ENCODE measurements around the gene TREM1. TPM values are rescaled to one million over a fixed set of nuclear protein-coding genes. Genes with fewer than 3 reads are reported as not detected.

TREM1 gene
- polyA plus RNA-seq, 6 donors from 2014 or later = 2.2 to 5.6 (median 2.6) TPM; not detected in 1

GRCh38 chr6:41288754-41289129 lies 2.3 kb upstream of the TREM1 start:
- no peak for ATAC-seq (ENCODE audit: low read depth in 2 of 2)
- Mint-ChIP-seq H3K9me3 (peaks cover 0 to under 1% (median 0%) of the 10 kb centered on the region in 7 donors), H3K4me1 (peaks cover 0 to under 1% (median 0%) of the 10 kb centered on the region in 3 donors), H3K27me3 (peaks cover 5 to 17% (median 15%) of the 10 kb centered on the region in 3 donors), H3K27ac (no peak overlapping the region), H3K36me3 (peaks cover 0 to 8% of the 10 kb centered on the region in 2 donors), H3K4me3 (no peak overlapping the region)
- no peak for DNase-seq

DNA sequence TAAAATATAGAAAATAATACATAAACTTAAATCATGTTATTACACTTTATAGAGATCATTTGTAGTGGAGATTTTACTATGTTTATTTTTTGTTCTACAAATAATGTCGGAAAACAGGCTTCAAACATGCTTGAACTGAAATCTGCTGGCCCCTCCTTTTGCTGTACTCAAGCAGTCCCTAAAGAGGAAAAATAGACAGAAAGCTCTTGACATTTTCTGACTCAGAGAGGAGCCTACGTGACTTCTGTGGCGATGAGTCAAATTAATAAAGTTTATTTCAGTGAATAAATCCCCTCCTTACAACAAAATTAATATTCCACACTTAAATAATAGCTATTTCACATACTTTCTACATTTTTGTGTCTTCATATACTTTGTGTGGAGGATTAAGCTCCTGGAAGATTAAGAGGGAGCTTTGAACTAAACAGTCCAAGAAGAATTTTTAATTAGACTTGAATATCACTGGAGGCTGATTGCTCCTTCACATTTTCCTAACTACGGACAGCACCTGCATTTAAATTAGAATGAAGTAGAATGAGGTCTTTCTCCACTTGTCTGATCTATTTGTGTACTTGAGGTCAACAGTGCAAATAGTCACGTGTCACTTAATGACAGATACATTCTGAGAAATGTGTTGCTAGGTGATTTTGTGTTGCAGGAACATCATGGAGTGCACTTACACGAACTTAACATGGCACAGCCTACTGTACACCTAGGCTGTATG lies 1.7 kb upstream of the TREM1 start:
- no peak for DNase-seq
- H3K27ac Mint-ChIP-seq = no peak overlapping the region
- H3K4me1 Mint-ChIP-seq = peaks cover 0 to 3% (median 0%) of the 10 kb centered on the region in 3 donors
- peaks cover 1 to 8% of the 10 kb centered on the region in 2 donors for H3K36me3 Mint-ChIP-seq
- peaks cover 0 to 3% (median 0%) of the 10 kb centered on the region in 7 donors for H3K9me3 Mint-ChIP-seq
- H3K27me3 Mint-ChIP-seq = peaks cover 7 to 20% (median 20%) of the 10 kb centered on the region in 3 donors
- no peak overlapping the region for H3K4me3 Mint-ChIP-seq
- ATAC-seq (ENCODE audit: low read depth in 2 of 2) = peak; percentile 32 to 65

DNA sequence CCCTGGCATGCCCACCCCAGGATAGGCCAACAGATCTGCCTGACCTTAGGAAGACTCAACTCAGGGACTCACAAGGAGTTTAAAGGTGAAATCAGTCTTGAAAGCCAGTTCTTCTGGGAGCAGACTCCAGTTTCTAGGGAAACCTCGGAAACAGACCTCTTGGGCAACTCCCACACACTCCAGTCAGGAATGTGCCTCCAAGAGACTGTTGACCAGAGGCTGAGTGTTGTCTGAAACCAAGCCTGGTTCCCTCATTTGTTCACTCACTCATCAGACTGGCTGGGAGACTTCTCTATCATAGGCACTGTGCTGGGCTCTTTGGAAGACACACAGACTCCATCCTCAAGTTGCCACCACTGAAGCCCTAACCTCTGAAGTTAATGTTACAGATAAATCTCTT lies 1.8 kb downstream of the TREM1 start:
- Mint-ChIP-seq H3K9me3 (peaks cover 0 to 3% (median 0%) of the 10 kb centered on the region in 7 donors), H3K27me3 (peaks cover 11 to 25% (median 20%) of the 10 kb centered on the region in 3 donors), H3K27ac (no peak overlapping the region), H3K36me3 (peaks cover 7 to 8% of the 10 kb centered on the region in 2 donors), H3K4me1 (peaks cover 0 to 3% (median 0%) of the 10 kb centered on the region in 3 donors), H3K4me3 (no peak overlapping the region)
- no peak for DNase-seq
- no peak for ATAC-seq (ENCODE audit: low read depth in 2 of 2)

- Mint-ChIP-seq H3K9me3 (peaks cover 0 to 3% (median 0%) of the 10 kb centered on the region in 7 donors), H3K4me3 (no peak overlapping the region), H3K27ac (peak overlapping the region in 1 of 6 donors; percentile 64), H3K27me3 (peaks cover 11 to 25% (median 20%) of the 10 kb centered on the region in 3 donors), H3K36me3 (peaks cover 7 to 8% of the 10 kb centered on the region in 2 donors), H3K4me1 (peaks cover 8 to 12% (median 8%) of the 10 kb centered on the region in 3 donors)
- DNase-seq = no peak
- no peak for ATAC-seq (ENCODE audit: low read depth in 2 of 2)
Observed at GRCh38 chr6:41283600-41283999, 2.9 kb downstream of the TREM1 start.

DNA sequence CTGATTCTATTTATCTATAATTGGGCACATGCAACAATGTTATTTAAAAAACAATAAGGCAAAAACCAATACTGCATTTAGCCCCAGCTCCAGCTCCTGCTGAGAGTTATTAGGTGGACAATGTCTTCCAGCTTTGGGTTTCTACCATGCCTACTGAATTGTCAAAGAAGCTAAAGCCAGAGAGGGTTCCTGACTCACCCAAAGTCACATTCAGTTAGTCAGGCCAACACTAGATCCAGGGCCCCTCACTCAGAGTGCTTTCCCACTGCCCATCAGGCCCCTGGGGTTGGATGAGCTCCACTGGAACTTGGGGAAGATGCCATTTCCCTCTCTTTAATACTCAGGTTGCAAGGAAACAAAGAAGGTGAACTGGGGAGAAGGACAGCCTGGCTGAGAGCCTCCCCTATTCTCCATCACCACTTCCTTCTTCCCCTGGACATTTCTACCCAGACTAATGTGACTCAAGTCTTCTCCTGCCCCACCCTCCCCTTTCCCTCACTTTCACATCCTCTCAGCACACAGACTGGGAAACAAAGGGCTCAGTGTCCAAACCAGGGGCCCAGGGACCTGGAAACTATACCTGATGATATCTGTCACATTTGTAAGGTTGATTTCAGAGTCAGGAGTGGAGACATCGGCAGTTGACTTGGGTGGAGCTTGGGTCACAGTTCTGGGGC lies 6.0 kb downstream of the TREM1 start:
- peaks cover 0 to 3% (median 0%) of the 10 kb centered on the region in 7 donors for H3K9me3 Mint-ChIP-seq
- DNase-seq (no peak), ATAC-seq (ENCODE audit: low read depth in 2 of 2) (no peak)
- H3K4me3 Mint-ChIP-seq = peak overlapping the region in 1 of 8 donors; percentile 41
- H3K36me3 Mint-ChIP-seq = peaks cover 0 to 7% of the 10 kb centered on the region in 2 donors
- peaks cover 8 to 12% (median 11%) of the 10 kb centered on the region in 3 donors for H3K27me3 Mint-ChIP-seq
- H3K27ac Mint-ChIP-seq = peak overlapping the region in 3 of 6 donors; percentile 33 to 73 (median 36)
- H3K4me1 Mint-ChIP-seq = peaks cover 12 to 19% (median 18%) of the 10 kb centered on the region in 3 donors

DNA sequence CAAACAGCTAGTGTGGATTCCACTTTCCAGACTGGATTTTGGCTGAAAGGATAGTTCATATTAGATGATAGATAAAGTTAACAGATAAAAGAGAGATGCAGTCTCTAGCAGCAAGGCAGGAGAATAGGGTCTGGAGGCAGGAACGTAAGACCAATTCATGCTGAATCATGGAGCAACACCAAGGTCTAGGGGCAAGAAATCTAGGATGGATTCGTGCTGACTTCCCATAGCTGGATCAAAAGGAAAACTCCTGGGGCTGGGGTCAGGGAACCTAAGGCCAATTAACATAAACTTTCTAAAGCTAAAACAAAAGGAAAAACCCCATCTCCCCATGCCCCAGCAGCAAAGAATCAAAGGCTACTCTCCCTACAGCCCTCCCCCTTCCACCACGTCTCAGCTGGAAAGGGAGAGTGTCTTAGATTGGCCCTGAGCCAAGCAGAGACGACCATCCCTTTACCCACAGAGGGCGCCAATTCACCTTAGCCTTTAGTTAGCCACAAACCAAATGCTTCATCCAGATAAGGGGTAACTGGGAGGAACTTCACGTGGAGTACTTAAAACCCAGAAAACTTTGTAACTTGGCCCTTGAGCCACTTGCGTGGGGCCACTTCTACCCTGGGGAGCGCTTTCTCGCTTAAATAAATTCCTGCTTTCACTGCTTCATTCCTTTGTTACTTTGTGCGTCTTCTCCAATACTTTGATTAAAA lies 7.6 kb downstream of the TREM1 start:
- peak; percentile 83 to 92 for ATAC-seq (ENCODE audit: low read depth in 2 of 2)
- H3K27ac Mint-ChIP-seq = peak overlapping the region in 3 of 6 donors; percentile 47 to 66 (median 63)
- peaks cover 4 to 11% (median 7%) of the 10 kb centered on the region in 3 donors for H3K27me3 Mint-ChIP-seq
- peak overlapping the region in 6 of 8 donors; percentile 35 to 78 (median 62) for H3K4me3 Mint-ChIP-seq
- peaks cover 0 to 3% (median 0%) of the 10 kb centered on the region in 7 donors for H3K9me3 Mint-ChIP-seq
- peaks cover 0 to 7% of the 10 kb centered on the region in 2 donors for H3K36me3 Mint-ChIP-seq
- H3K4me1 Mint-ChIP-seq = peaks cover 28 to 33% (median 33%) of the 10 kb centered on the region in 3 donors
- peak; percentile 58 for DNase-seq

- H3K4me3 Mint-ChIP-seq = no peak overlapping the region
- no peak overlapping the region for H3K27ac Mint-ChIP-seq
- DNase-seq (no peak), ATAC-seq (ENCODE audit: low read depth in 2 of 2) (no peak)
- H3K36me3 Mint-ChIP-seq = peaks cover 0 to under 1% of the 10 kb centered on the region in 2 donors
- no peaks in the 10 kb centered on the region for H3K9me3 Mint-ChIP-seq
- H3K4me1 Mint-ChIP-seq = peaks cover 28 to 38% (median 36%) of the 10 kb centered on the region in 3 donors
- no peaks in the 10 kb centered on the region for H3K27me3 Mint-ChIP-seq
Observed at GRCh38 chr6:41277605-41278004, 8.9 kb downstream of the TREM1 start.

- Mint-ChIP-seq H3K4me3 (peak overlapping the region in 3 of 8 donors; percentile 33 to 74 (median 51)), H3K36me3 (no peaks in the 10 kb centered on the region), H3K4me1 (peaks cover 38 to 50% (median 46%) of the 10 kb centered on the region in 3 donors), H3K27ac (peak overlapping the region in 2 of 6 donors; percentile 15 to 82), H3K27me3 (no peaks in the 10 kb centered on the region), H3K9me3 (no peaks in the 10 kb centered on the region)
- no peak for ATAC-seq (ENCODE audit: low read depth in 2 of 2)
- no peak for DNase-seq
Observed at GRCh38 chr6:41275489-41275888, 11.0 kb downstream of the TREM1 start.

- no peak for DNase-seq
- H3K27ac Mint-ChIP-seq = peak overlapping the region in 2 of 6 donors; percentile 45 to 68
- no peaks in the 10 kb centered on the region for H3K9me3 Mint-ChIP-seq
- H3K27me3 Mint-ChIP-seq = no peaks in the 10 kb centered on the region
- ATAC-seq (ENCODE audit: low read depth in 2 of 2) = peak in 1 of 2 donors; percentile 50
- peak overlapping the region in 5 of 8 donors; percentile 12 to 57 (median 37) for H3K4me3 Mint-ChIP-seq
- H3K36me3 Mint-ChIP-seq = no peaks in the 10 kb centered on the region
- H3K4me1 Mint-ChIP-seq = peaks cover 37 to 48% (median 45%) of the 10 kb centered on the region in 3 donors
Observed at GRCh38 chr6:41274256-41274655, 12.2 kb downstream of the TREM1 start.

DNA sequence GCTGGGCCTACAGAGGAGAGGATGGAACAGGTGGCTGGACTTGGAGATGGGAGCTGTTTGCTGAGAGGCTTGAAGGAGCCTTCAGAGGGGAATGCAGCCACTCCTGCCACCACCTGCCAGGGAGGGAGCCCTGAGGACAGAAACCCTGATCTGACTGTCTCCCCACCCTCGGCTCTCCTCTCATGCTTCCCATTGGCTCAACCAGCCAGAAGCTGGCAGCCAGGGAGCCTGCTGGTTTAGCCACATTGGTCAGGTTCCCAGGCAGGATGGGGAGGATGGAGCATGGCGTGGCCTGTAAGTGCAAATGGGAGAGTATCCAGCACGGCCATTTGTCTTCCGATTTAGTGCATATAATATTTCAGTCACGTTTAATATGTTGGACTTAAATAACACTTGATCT lies 12.8 kb downstream of the TREM1 start:
- ATAC-seq (ENCODE audit: low read depth in 2 of 2) (no peak), DNase-seq (no peak)
- Mint-ChIP-seq H3K27me3 (no peaks in the 10 kb centered on the region), H3K4me1 (peaks cover 31 to 43% (median 39%) of the 10 kb centered on the region in 3 donors), H3K9me3 (no peaks in the 10 kb centered on the region), H3K27ac (no peak overlapping the region), H3K4me3 (peak overlapping the region in 4 of 8 donors; percentile 29 to 57 (median 44)), H3K36me3 (no peaks in the 10 kb centered on the region)

GRCh38 chr6:41272591-41273240 lies 13.8 kb downstream of the TREM1 start:
- no peaks in the 10 kb centered on the region for H3K36me3 Mint-ChIP-seq
- H3K27ac Mint-ChIP-seq = no peak overlapping the region
- no peak for ATAC-seq (ENCODE audit: low read depth in 2 of 2)
- H3K27me3 Mint-ChIP-seq = no peaks in the 10 kb centered on the region
- DNase-seq = no peak
- peak overlapping the region in 1 of 8 donors; percentile 33 for H3K4me3 Mint-ChIP-seq
- H3K4me1 Mint-ChIP-seq = peaks cover 28 to 40% (median 36%) of the 10 kb centered on the region in 3 donors
- H3K9me3 Mint-ChIP-seq = no peaks in the 10 kb centered on the region

DNA sequence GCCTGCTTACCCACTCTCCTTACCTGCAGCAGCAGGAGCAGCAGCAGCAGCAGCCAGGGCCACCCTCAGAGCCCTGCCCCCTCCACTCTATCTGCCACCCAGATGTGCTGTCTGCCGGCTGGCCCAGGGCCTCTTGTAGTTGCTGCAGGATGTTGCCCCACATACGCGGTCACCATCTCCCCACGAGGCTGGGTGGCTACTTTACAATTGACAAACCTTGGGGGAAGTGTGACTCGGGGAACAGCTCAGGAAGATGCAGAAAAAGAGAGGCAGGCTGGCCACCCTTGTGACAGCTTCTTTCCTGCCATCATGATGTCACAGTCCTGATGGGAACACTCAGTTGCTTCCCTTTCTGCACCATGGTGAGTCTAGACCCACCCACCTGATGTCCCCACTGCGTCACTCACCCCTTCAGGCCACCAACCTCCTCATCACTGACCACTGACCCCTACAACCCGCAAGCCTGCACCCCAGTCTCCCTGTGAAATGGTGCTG lies 14.5 kb downstream of the TREM1 start:
- H3K9me3 Mint-ChIP-seq = no peaks in the 10 kb centered on the region
- peak overlapping the region in 2 of 8 donors; percentile 22 to 25 for H3K4me3 Mint-ChIP-seq
- peak overlapping the region in 5 of 6 donors; percentile 4 to 86 (median 49) for H3K27ac Mint-ChIP-seq
- DNase-seq = no peak
- peaks cover 28 to 37% (median 33%) of the 10 kb centered on the region in 3 donors for H3K4me1 Mint-ChIP-seq
- no peaks in the 10 kb centered on the region for H3K36me3 Mint-ChIP-seq
- no peaks in the 10 kb centered on the region for H3K27me3 Mint-ChIP-seq
- peak in 1 of 2 donors; percentile 16 for ATAC-seq (ENCODE audit: low read depth in 2 of 2)
